SU-DHL-6 (cell line): ENCODE results near the gene ANXA3.

ENCODE experiments used
- EZH2phosphoT487 ChIP-seq: fragments of 200-600 bp; sonication (generic), shearing (Covaris generic); conservative IDR thresholded peaks from 2 replicates; pipeline ENCODE4 v1.6.1; 2018; ENCODE audit warnings: mild to moderate bottlenecking, antibody characterized with exemption, low read length, moderate library complexity, mixed read lengths
- TF ChIP-seq, protein P1 (sequence below): fragments of 200-600 bp; sonication (generic); IDR thresholded peaks from one replicate; pipeline ENCODE4 v1.5.1; 2017; ENCODE audit warnings: antibody characterized with exemption, mild to moderate bottlenecking, low read length, moderate library complexity; ENCODE audit not compliant: insufficient read depth, poor library complexity, severe bottlenecking

- TF ChIP-seq, protein P1, sequence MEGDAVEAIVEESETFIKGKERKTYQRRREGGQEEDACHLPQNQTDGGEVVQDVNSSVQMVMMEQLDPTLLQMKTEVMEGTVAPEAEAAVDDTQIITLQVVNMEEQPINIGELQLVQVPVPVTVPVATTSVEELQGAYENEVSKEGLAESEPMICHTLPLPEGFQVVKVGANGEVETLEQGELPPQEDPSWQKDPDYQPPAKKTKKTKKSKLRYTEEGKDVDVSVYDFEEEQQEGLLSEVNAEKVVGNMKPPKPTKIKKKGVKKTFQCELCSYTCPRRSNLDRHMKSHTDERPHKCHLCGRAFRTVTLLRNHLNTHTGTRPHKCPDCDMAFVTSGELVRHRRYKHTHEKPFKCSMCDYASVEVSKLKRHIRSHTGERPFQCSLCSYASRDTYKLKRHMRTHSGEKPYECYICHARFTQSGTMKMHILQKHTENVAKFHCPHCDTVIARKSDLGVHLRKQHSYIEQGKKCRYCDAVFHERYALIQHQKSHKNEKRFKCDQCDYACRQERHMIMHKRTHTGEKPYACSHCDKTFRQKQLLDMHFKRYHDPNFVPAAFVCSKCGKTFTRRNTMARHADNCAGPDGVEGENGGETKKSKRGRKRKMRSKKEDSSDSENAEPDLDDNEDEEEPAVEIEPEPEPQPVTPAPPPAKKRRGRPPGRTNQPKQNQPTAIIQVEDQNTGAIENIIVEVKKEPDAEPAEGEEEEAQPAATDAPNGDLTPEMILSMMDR: no peak
- TF ChIP-seq EZH2phosphoT487: no peak
Observed at GRCh38 chr4:78542373-78542772, 9.2 kb upstream of the ANXA3 start.
